Caki2 (cell line): Measurements from ENCODE around the gene ELF1. TPM values are rescaled to one million over a fixed set of nuclear protein-coding genes. Genes with fewer than 3 reads are reported as not detected.
"Not testable (repeated sequence)": the region's sequence is repeated elsewhere in the genome, so short reads cannot be mapped to it uniquely, and the experiment has no call there.

Source experiments
- DNase-seq: peaks from one replicate; pipeline ENCODE4 v3.0.0-alpha.2; 2015; ENCODE audit warnings: low read depth
- in situ Hi-C: cut with HindIII; loops from 2 replicates; pipeline ENCODE4 v1.10.0; 2016; ENCODE audit warnings: low sequenced_read_pairs, low pct_unique_long_range_greater_than_20kb, mixed read lengths
- total RNA-seq: library from RNA; depleted of rRNA; stranded (reverse); fragments of >200 nt; shearing (Covaris generic); gene quantifications from 2 replicates; pipeline ENCODE4 v1.2.3, GENCODE V29; 2014; ENCODE audit warnings: low replicate concordance

The ELF1 gene
- total RNA-seq, 1 experiment from 2014 or later: 16.6 TPM

GRCh38 chr13:40992678-40993518, 26.2 kb downstream of the ELF1 start:
- in situ Hi-C loops: no loop called here
- no peak for DNase-seq

GRCh38 chr13:40987606-40988280, 31.4 kb downstream of the ELF1 start:
- DNase-seq: no peak
- in situ Hi-C loops: no loop called here

GRCh38 chr13:40986101-40986856, 32.8 kb downstream of the ELF1 start:
- in situ Hi-C loops: no loop called here
- no peak for DNase-seq

GRCh38 chr13:40985381-40986100, 33.6 kb downstream of the ELF1 start:
- in situ Hi-C loops: no loop called here
- no peak for DNase-seq

- in situ Hi-C loops: no loop called here
Observed at GRCh38 chr13:40984668-40985366, 34.3 kb downstream of the ELF1 start.

GRCh38 chr13:40983725-40984667, 35.1 kb downstream of the ELF1 start:
- in situ Hi-C loops: no loop called here

More at GRCh38 chr13:40984668-40985366, 34.3 kb downstream of the ELF1 start:
- DNase-seq: no peak

GRCh38 chr13:40983259-40983658, 35.9 kb downstream of the ELF1 start:
- in situ Hi-C loops: no loop called here
- no peak for DNase-seq

More at GRCh38 chr13:40983725-40984667, 35.1 kb downstream of the ELF1 start:
- DNase-seq: no peak

- in situ Hi-C loops: no loop called here
- no peak for DNase-seq
Observed at GRCh38 chr13:40982772-40983171, 36.3 kb downstream of the ELF1 start.

GRCh38 chr13:40981949-40982348, 37.2 kb downstream of the ELF1 start:
- in situ Hi-C loops: no loop called here
- DNase-seq: no peak

GRCh38 chr13:40981361-40981760, 37.8 kb downstream of the ELF1 start:
- DNase-seq: no peak
- in situ Hi-C loops: no loop called here

- no peak for DNase-seq
- in situ Hi-C loops: no loop called here
Observed at GRCh38 chr13:40980461-40980860, 38.7 kb downstream of the ELF1 start.

- in situ Hi-C loops: no loop called here
- DNase-seq: no peak
Observed at GRCh38 chr13:40979232-40979631, 39.9 kb downstream of the ELF1 start.

GRCh38 chr13:40978109-40978508, 41.0 kb downstream of the ELF1 start:
- in situ Hi-C loops, DNase-seq: not testable (repeated sequence)

- no peak for DNase-seq
- in situ Hi-C loops: no loop called here
Observed at GRCh38 chr13:40975441-40975840, 43.7 kb downstream of the ELF1 start.

GRCh38 chr13:40974460-40975407, 44.4 kb downstream of the ELF1 start:
- in situ Hi-C loops: no loop called here
- DNase-seq: peak; percentile 55

- no peak for DNase-seq
- in situ Hi-C loops: no loop called here
Observed at GRCh38 chr13:40973409-40973808, 45.7 kb downstream of the ELF1 start.
